ENCODE data around the gene TMEM80. TPM values are rescaled to one million over a fixed set of nuclear protein-coding genes. Genes with fewer than 3 reads are reported as not detected.

The TMEM80 gene
- total RNA-seq, 1 experiment from 2014 or later: 17.6 TPM

GRCh38 chr11:721741-722345 is 26.2 kb downstream of the TMEM80 start:
- Histone ChIP-seq H3K27ac (ENCODE audit: low read depth, low read length, poor library complexity, severe bottlenecking) (no peak overlapping the region), H3K4me3 (ENCODE audit: low read depth, low read length, poor library complexity, severe bottlenecking) (no peak overlapping the region), H3K9me3 (ENCODE audit: low read depth, low read length, poor library complexity, severe bottlenecking) (no peaks in the 10 kb centered on the region), H3K36me3 (ENCODE audit: insufficient read depth, low read length, poor library complexity, severe bottlenecking) (no peaks in the 10 kb centered on the region), H3K27me3 (replicated peaks; ENCODE audit: insufficient read depth, low read depth, low read length, poor library complexity) (peaks cover 40% of the 10 kb centered on the region), H3K4me1 (ENCODE audit: insufficient read depth, low read length, poor library complexity, severe bottlenecking) (no peaks in the 10 kb centered on the region)
- BruUV-seq (replicated peaks): no TSS peak
- intact Hi-C loops (cut with micrococcal nuclease; ENCODE audit: unreplicated experiment): loop anchor here (5.0 to 10.0 kb wide), 2 partner anchors 60 to 167 kb away; no protein-coding TSS in a partner anchor
- ChIA-PET CTCF (interaction anchor here (1.3 kb wide), 1 partner anchor 26 kb away, joined by 3 read pairs; no protein-coding TSS in a partner anchor), POLR2A (ENCODE audit: low non-redundant PET) (no interaction called here)
- DNase-seq (ENCODE audit: low spot score): no peak
- TF ChIP-seq EZH2 (IDR thresholded peaks at IDR 0.05; ENCODE audit: borderline replicate concordance, low read depth, low read length, poor library complexity, severe bottlenecking): no peak
- TF ChIP-seq, protein P1, sequence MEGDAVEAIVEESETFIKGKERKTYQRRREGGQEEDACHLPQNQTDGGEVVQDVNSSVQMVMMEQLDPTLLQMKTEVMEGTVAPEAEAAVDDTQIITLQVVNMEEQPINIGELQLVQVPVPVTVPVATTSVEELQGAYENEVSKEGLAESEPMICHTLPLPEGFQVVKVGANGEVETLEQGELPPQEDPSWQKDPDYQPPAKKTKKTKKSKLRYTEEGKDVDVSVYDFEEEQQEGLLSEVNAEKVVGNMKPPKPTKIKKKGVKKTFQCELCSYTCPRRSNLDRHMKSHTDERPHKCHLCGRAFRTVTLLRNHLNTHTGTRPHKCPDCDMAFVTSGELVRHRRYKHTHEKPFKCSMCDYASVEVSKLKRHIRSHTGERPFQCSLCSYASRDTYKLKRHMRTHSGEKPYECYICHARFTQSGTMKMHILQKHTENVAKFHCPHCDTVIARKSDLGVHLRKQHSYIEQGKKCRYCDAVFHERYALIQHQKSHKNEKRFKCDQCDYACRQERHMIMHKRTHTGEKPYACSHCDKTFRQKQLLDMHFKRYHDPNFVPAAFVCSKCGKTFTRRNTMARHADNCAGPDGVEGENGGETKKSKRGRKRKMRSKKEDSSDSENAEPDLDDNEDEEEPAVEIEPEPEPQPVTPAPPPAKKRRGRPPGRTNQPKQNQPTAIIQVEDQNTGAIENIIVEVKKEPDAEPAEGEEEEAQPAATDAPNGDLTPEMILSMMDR (conservative IDR thresholded peaks at IDR 0.05; ENCODE audit: low read depth, low read length): no peak

GRCh38 chr11:722346-722811 is 26.8 kb downstream of the TMEM80 start:
- Histone ChIP-seq H3K4me1 (ENCODE audit: insufficient read depth, low read length, poor library complexity, severe bottlenecking) (no peaks in the 10 kb centered on the region), H3K9me3 (ENCODE audit: low read depth, low read length, poor library complexity, severe bottlenecking) (no peaks in the 10 kb centered on the region), H3K36me3 (ENCODE audit: insufficient read depth, low read length, poor library complexity, severe bottlenecking) (no peaks in the 10 kb centered on the region), H3K27me3 (replicated peaks; ENCODE audit: insufficient read depth, low read depth, low read length, poor library complexity) (peaks cover 40% of the 10 kb centered on the region), H3K27ac (ENCODE audit: low read depth, low read length, poor library complexity, severe bottlenecking) (no peak overlapping the region), H3K4me3 (ENCODE audit: low read depth, low read length, poor library complexity, severe bottlenecking) (no peak overlapping the region)
- POLR2A ChIA-PET (ENCODE audit: low non-redundant PET): no interaction called here
- TF ChIP-seq, protein P1 (conservative IDR thresholded peaks at IDR 0.05; ENCODE audit: low read depth, low read length): no peak
- TF ChIP-seq EZH2 (IDR thresholded peaks at IDR 0.05; ENCODE audit: borderline replicate concordance, low read depth, low read length, poor library complexity, severe bottlenecking): no peak
- intact Hi-C loops (cut with micrococcal nuclease; ENCODE audit: unreplicated experiment): loop anchor here (5.0 to 10.0 kb wide), 2 partner anchors 60 to 168 kb away; no protein-coding TSS in a partner anchor
- CTCF ChIA-PET: interaction anchor here (1.3 kb wide), 1 partner anchor 26 kb away, joined by 3 read pairs; no protein-coding TSS in a partner anchor
- no peak for DNase-seq (ENCODE audit: low spot score)
- no TSS peak for BruUV-seq (replicated peaks)

DNA sequence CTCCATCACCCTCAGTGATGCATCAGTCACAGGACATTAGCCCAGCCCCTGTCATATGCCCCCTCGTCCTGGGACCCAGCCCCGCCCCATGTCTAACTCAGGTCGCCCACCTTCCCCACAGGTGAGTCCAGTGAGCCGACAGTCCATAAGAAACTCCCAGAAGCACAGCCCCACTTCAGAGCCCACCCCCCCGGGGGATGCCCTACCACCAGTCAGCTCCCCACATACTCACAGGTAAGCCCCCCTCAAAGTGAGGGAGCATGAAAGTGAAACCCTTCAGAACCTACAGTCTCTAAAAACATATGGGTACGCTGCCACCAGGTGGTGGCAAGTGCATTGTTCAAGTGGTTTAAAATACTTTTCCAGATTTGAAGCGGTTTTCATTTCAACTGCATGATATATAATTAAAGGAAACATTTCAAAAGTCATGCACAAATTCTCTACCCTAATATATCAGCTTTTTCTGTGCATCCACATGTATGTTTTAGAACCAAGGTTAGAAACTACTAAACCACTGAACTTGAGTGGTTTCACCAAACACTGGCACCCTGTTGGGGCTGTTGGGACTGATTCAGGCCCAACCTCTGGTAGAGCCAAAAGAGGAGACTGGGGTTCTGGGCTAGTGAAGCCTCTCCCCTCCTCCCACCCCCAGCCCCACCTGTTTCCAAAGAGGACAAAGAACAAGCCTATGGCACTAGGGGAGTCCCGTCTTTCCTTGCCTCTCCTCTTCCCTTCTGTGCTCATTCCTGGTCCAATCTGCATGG is 27.7 kb downstream of the TMEM80 start:
- ChIA-PET CTCF (interaction anchor here (1.3 kb wide), 1 partner anchor 27 kb away, joined by 3 read pairs; no protein-coding TSS in a partner anchor), POLR2A (ENCODE audit: low non-redundant PET) (interaction anchor here (0.6 kb wide), 1 partner anchor 13 kb away, joined by 3 read pairs; no protein-coding TSS in a partner anchor)
- peak; percentile 61 for DNase-seq (ENCODE audit: low spot score)
- TF ChIP-seq EZH2 (IDR thresholded peaks at IDR 0.05; ENCODE audit: borderline replicate concordance, low read depth, low read length, poor library complexity, severe bottlenecking): no peak
- TF ChIP-seq, protein P1 (conservative IDR thresholded peaks at IDR 0.05; ENCODE audit: low read depth, low read length): peak; percentile 65
- peaks cover 40% of the 10 kb centered on the region for H3K27me3 ChIP-seq (replicated peaks; ENCODE audit: insufficient read depth, low read depth, low read length, poor library complexity)
- H3K4me1 ChIP-seq (ENCODE audit: insufficient read depth, low read length, poor library complexity, severe bottlenecking): no peaks in the 10 kb centered on the region
- H3K27ac ChIP-seq (ENCODE audit: low read depth, low read length, poor library complexity, severe bottlenecking): no peak overlapping the region
- intact Hi-C loops (cut with micrococcal nuclease; ENCODE audit: unreplicated experiment): loop anchor here (5.0 to 10.0 kb wide), 2 partner anchors 61 to 169 kb away; no protein-coding TSS in a partner anchor
- no peak overlapping the region for H3K4me3 ChIP-seq (ENCODE audit: low read depth, low read length, poor library complexity, severe bottlenecking)
- no peaks in the 10 kb centered on the region for H3K36me3 ChIP-seq (ENCODE audit: insufficient read depth, low read length, poor library complexity, severe bottlenecking)
- no peaks in the 10 kb centered on the region for H3K9me3 ChIP-seq (ENCODE audit: low read depth, low read length, poor library complexity, severe bottlenecking)
- no TSS peak for BruUV-seq (replicated peaks)
